C4-2B (cell line): ENCODE data around the gene NR1D2.

Source experiments
- H3K27ac ChIP-seq: fragments of 450-650 bp; 2 replicates; pipeline ENCODE4 v1.5.1; 2017
- ZFX ChIP-seq: fragments of 450-650 bp; IDR thresholded peaks from 2 replicates; pipeline ENCODE4 v1.6.1; 2017
- TF ChIP-seq, protein P1 (sequence below): fragments of 450-650 bp; conservative IDR thresholded peaks from 2 replicates; pipeline ENCODE4 v1.5.1; 2017; ENCODE audit warnings: mild to moderate bottlenecking

NR1D2 gene

GRCh38 chr3:23981136-23981535 lies 36.0 kb downstream of the NR1D2 start:
- TF ChIP-seq, protein P1, sequence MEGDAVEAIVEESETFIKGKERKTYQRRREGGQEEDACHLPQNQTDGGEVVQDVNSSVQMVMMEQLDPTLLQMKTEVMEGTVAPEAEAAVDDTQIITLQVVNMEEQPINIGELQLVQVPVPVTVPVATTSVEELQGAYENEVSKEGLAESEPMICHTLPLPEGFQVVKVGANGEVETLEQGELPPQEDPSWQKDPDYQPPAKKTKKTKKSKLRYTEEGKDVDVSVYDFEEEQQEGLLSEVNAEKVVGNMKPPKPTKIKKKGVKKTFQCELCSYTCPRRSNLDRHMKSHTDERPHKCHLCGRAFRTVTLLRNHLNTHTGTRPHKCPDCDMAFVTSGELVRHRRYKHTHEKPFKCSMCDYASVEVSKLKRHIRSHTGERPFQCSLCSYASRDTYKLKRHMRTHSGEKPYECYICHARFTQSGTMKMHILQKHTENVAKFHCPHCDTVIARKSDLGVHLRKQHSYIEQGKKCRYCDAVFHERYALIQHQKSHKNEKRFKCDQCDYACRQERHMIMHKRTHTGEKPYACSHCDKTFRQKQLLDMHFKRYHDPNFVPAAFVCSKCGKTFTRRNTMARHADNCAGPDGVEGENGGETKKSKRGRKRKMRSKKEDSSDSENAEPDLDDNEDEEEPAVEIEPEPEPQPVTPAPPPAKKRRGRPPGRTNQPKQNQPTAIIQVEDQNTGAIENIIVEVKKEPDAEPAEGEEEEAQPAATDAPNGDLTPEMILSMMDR: no peak
- no peak for TF ChIP-seq ZFX
- H3K27ac ChIP-seq: no peak overlapping the region

- TF ChIP-seq, protein P1: no peak
- TF ChIP-seq ZFX: no peak
- H3K27ac ChIP-seq: no peak overlapping the region
These were observed 36.9 kb downstream of the NR1D2 start for GRCh38 chr3:23981955-23982354.

GRCh38 chr3:23984934-23985333 lies 39.8 kb downstream of the NR1D2 start:
- no peak overlapping the region for H3K27ac ChIP-seq
- TF ChIP-seq, protein P1: no peak
- TF ChIP-seq ZFX: no peak

GRCh38 chr3:23985747-23986544 lies 40.9 kb downstream of the NR1D2 start:
- no peak overlapping the region for H3K27ac ChIP-seq
- TF ChIP-seq, protein P1: no peak
- no peak for TF ChIP-seq ZFX

- no peak for TF ChIP-seq ZFX
- TF ChIP-seq, protein P1: no peak
These were observed 42.3 kb downstream of the NR1D2 start for GRCh38 chr3:23987356-23987755.

GRCh38 chr3:23991306-23991682 lies 46.2 kb downstream of the NR1D2 start:
- H3K27ac ChIP-seq: no peak overlapping the region
- TF ChIP-seq ZFX: no peak
- TF ChIP-seq, protein P1: no peak

More at GRCh38 chr3:23987356-23987755, 42.3 kb downstream of the NR1D2 start:
- H3K27ac ChIP-seq: no peak overlapping the region

GRCh38 chr3:23991683-23992628 lies 46.9 kb downstream of the NR1D2 start:
- TF ChIP-seq ZFX: no peak
- TF ChIP-seq, protein P1: no peak

More at GRCh38 chr3:23991683-23992628, 46.9 kb downstream of the NR1D2 start:
- H3K27ac ChIP-seq: no peak overlapping the region
